ENCODE data around the gene TBC1D5. TPM values are rescaled to one million over a fixed set of nuclear protein-coding genes. Genes with fewer than 3 reads are reported as not detected.

Gene TBC1D5
- total RNA-seq, 1 donor from 2014 or later = 69.4 TPM

GRCh38 chr3:17771177-17772017 lies 29.0 kb upstream of the TBC1D5 start:
- H3K27ac ChIP-seq (ENCODE audit: low read depth, low read length) = no peak overlapping the region
- no peak overlapping the region for H3K9ac ChIP-seq (ENCODE audit: low read depth in 1 of 3, low read length in 3 of 3)
- H3K36me3 ChIP-seq (ENCODE audit: control insufficient read depth in 3 of 3, insufficient read depth in 3 of 3, low read length in 3 of 3) = no peaks in the 10 kb centered on the region
- no peak overlapping the region for H3K4me3 ChIP-seq (ENCODE audit: low read length in 3 of 3)
- H3K4me1 ChIP-seq (ENCODE audit: control insufficient read depth in 3 of 3, insufficient read depth in 3 of 3, low read length in 3 of 3) = no peaks in the 10 kb centered on the region
- H3K9me3 ChIP-seq (ENCODE audit: control insufficient read depth in 3 of 3, low read length in 3 of 3) = no peaks in the 10 kb centered on the region
- H3K27me3 ChIP-seq (ENCODE audit: control insufficient read depth in 3 of 3, insufficient read depth in 3 of 3, low read length in 3 of 3) = no peaks in the 10 kb centered on the region

- H3K4me3 ChIP-seq (ENCODE audit: low read length in 3 of 3) = no peak overlapping the region
- no peak overlapping the region for H3K27ac ChIP-seq (ENCODE audit: low read depth, low read length)
- H3K9me3 ChIP-seq (ENCODE audit: control insufficient read depth in 3 of 3, low read length in 3 of 3) = no peaks in the 10 kb centered on the region
- H3K36me3 ChIP-seq (ENCODE audit: control insufficient read depth in 3 of 3, insufficient read depth in 3 of 3, low read length in 3 of 3) = no peaks in the 10 kb centered on the region
- no peaks in the 10 kb centered on the region for H3K4me1 ChIP-seq (ENCODE audit: control insufficient read depth in 3 of 3, insufficient read depth in 3 of 3, low read length in 3 of 3)
- no peak overlapping the region for H3K9ac ChIP-seq (ENCODE audit: low read depth in 1 of 3, low read length in 3 of 3)
- H3K27me3 ChIP-seq (ENCODE audit: control insufficient read depth in 3 of 3, insufficient read depth in 3 of 3, low read length in 3 of 3) = no peaks in the 10 kb centered on the region
Measured at GRCh38 chr3:17770682-17771081, 28.3 kb upstream of the TBC1D5 start.

GRCh38 chr3:17765819-17766472 lies 23.5 kb upstream of the TBC1D5 start:
- H3K27me3 ChIP-seq (ENCODE audit: control insufficient read depth in 3 of 3, insufficient read depth in 3 of 3, low read length in 3 of 3) = peaks cover 0 to 2% (median 0%) of the 10 kb centered on the region in 3 donors
- H3K9me3 ChIP-seq (ENCODE audit: control insufficient read depth in 3 of 3, low read length in 3 of 3) = no peaks in the 10 kb centered on the region
- no peak overlapping the region for H3K9ac ChIP-seq (ENCODE audit: low read depth in 1 of 3, low read length in 3 of 3)
- no peaks in the 10 kb centered on the region for H3K4me1 ChIP-seq (ENCODE audit: control insufficient read depth in 3 of 3, insufficient read depth in 3 of 3, low read length in 3 of 3)
- no peaks in the 10 kb centered on the region for H3K36me3 ChIP-seq (ENCODE audit: control insufficient read depth in 3 of 3, insufficient read depth in 3 of 3, low read length in 3 of 3)
- no peak overlapping the region for H3K27ac ChIP-seq (ENCODE audit: low read depth, low read length)
- H3K4me3 ChIP-seq (ENCODE audit: low read length in 3 of 3) = no peak overlapping the region

GRCh38 chr3:17761563-17761962 lies 19.1 kb upstream of the TBC1D5 start:
- no peaks in the 10 kb centered on the region for H3K9me3 ChIP-seq (ENCODE audit: control insufficient read depth in 3 of 3, low read length in 3 of 3)
- H3K27me3 ChIP-seq (ENCODE audit: control insufficient read depth in 3 of 3, insufficient read depth in 3 of 3, low read length in 3 of 3) = peaks cover 0 to 2% (median 0%) of the 10 kb centered on the region in 3 donors
- no peaks in the 10 kb centered on the region for H3K36me3 ChIP-seq (ENCODE audit: control insufficient read depth in 3 of 3, insufficient read depth in 3 of 3, low read length in 3 of 3)
- no peak overlapping the region for H3K27ac ChIP-seq (ENCODE audit: low read depth, low read length)
- H3K9ac ChIP-seq (ENCODE audit: low read depth in 1 of 3, low read length in 3 of 3) = no peak overlapping the region
- H3K4me3 ChIP-seq (ENCODE audit: low read length in 3 of 3) = no peak overlapping the region
- H3K4me1 ChIP-seq (ENCODE audit: control insufficient read depth in 3 of 3, insufficient read depth in 3 of 3, low read length in 3 of 3) = no peaks in the 10 kb centered on the region

- H3K27me3 ChIP-seq (ENCODE audit: control insufficient read depth in 3 of 3, insufficient read depth in 3 of 3, low read length in 3 of 3) = peaks cover 0 to 2% (median 0%) of the 10 kb centered on the region in 3 donors
- no peak overlapping the region for H3K4me3 ChIP-seq (ENCODE audit: low read length in 3 of 3)
- no peaks in the 10 kb centered on the region for H3K36me3 ChIP-seq (ENCODE audit: control insufficient read depth in 3 of 3, insufficient read depth in 3 of 3, low read length in 3 of 3)
- H3K9me3 ChIP-seq (ENCODE audit: control insufficient read depth in 3 of 3, low read length in 3 of 3) = no peaks in the 10 kb centered on the region
- H3K4me1 ChIP-seq (ENCODE audit: control insufficient read depth in 3 of 3, insufficient read depth in 3 of 3, low read length in 3 of 3) = no peaks in the 10 kb centered on the region
- no peak overlapping the region for H3K27ac ChIP-seq (ENCODE audit: low read depth, low read length)
- H3K9ac ChIP-seq (ENCODE audit: low read depth in 1 of 3, low read length in 3 of 3) = no peak overlapping the region
Measured at GRCh38 chr3:17759901-17760300, 17.5 kb upstream of the TBC1D5 start.

GRCh38 chr3:17755836-17756235 lies 13.4 kb upstream of the TBC1D5 start:
- Histone ChIP-seq H3K4me3 (ENCODE audit: low read length in 3 of 3) (no peak overlapping the region), H3K27me3 (ENCODE audit: control insufficient read depth in 3 of 3, insufficient read depth in 3 of 3, low read length in 3 of 3) (no peaks in the 10 kb centered on the region), H3K9me3 (ENCODE audit: control insufficient read depth in 3 of 3, low read length in 3 of 3) (no peaks in the 10 kb centered on the region), H3K36me3 (ENCODE audit: control insufficient read depth in 3 of 3, insufficient read depth in 3 of 3, low read length in 3 of 3) (no peaks in the 10 kb centered on the region), H3K4me1 (ENCODE audit: control insufficient read depth in 3 of 3, insufficient read depth in 3 of 3, low read length in 3 of 3) (no peaks in the 10 kb centered on the region), H3K27ac (ENCODE audit: low read depth, low read length) (no peak overlapping the region), H3K9ac (ENCODE audit: low read depth in 1 of 3, low read length in 3 of 3) (no peak overlapping the region)

- Histone ChIP-seq H3K9ac (ENCODE audit: low read depth in 1 of 3, low read length in 3 of 3) (no peak overlapping the region), H3K4me3 (ENCODE audit: low read length in 3 of 3) (no peak overlapping the region), H3K27me3 (ENCODE audit: control insufficient read depth in 3 of 3, insufficient read depth in 3 of 3, low read length in 3 of 3) (no peaks in the 10 kb centered on the region), H3K4me1 (ENCODE audit: control insufficient read depth in 3 of 3, insufficient read depth in 3 of 3, low read length in 3 of 3) (no peaks in the 10 kb centered on the region), H3K9me3 (ENCODE audit: control insufficient read depth in 3 of 3, low read length in 3 of 3) (no peaks in the 10 kb centered on the region), H3K27ac (ENCODE audit: low read depth, low read length) (no peak overlapping the region), H3K36me3 (ENCODE audit: control insufficient read depth in 3 of 3, insufficient read depth in 3 of 3, low read length in 3 of 3) (no peaks in the 10 kb centered on the region)
Measured at GRCh38 chr3:17753632-17753992, 11.2 kb upstream of the TBC1D5 start.

GRCh38 chr3:17752876-17753631 lies 10.6 kb upstream of the TBC1D5 start:
- H3K27ac ChIP-seq (ENCODE audit: low read depth, low read length) = no peak overlapping the region
- H3K36me3 ChIP-seq (ENCODE audit: control insufficient read depth in 3 of 3, insufficient read depth in 3 of 3, low read length in 3 of 3) = no peaks in the 10 kb centered on the region
- no peak overlapping the region for H3K9ac ChIP-seq (ENCODE audit: low read depth in 1 of 3, low read length in 3 of 3)
- H3K27me3 ChIP-seq (ENCODE audit: control insufficient read depth in 3 of 3, insufficient read depth in 3 of 3, low read length in 3 of 3) = no peaks in the 10 kb centered on the region
- no peaks in the 10 kb centered on the region for H3K4me1 ChIP-seq (ENCODE audit: control insufficient read depth in 3 of 3, insufficient read depth in 3 of 3, low read length in 3 of 3)
- no peak overlapping the region for H3K4me3 ChIP-seq (ENCODE audit: low read length in 3 of 3)
- H3K9me3 ChIP-seq (ENCODE audit: control insufficient read depth in 3 of 3, low read length in 3 of 3) = no peaks in the 10 kb centered on the region

- Histone ChIP-seq H3K27me3 (ENCODE audit: control insufficient read depth in 3 of 3, insufficient read depth in 3 of 3, low read length in 3 of 3) (no peaks in the 10 kb centered on the region), H3K9me3 (ENCODE audit: control insufficient read depth in 3 of 3, low read length in 3 of 3) (no peaks in the 10 kb centered on the region), H3K4me1 (ENCODE audit: control insufficient read depth in 3 of 3, insufficient read depth in 3 of 3, low read length in 3 of 3) (peaks cover 0 to 1% (median 0%) of the 10 kb centered on the region in 3 donors), H3K9ac (ENCODE audit: low read depth in 1 of 3, low read length in 3 of 3) (no peak overlapping the region), H3K27ac (ENCODE audit: low read depth, low read length) (no peak overlapping the region), H3K4me3 (ENCODE audit: low read length in 3 of 3) (no peak overlapping the region), H3K36me3 (ENCODE audit: control insufficient read depth in 3 of 3, insufficient read depth in 3 of 3, low read length in 3 of 3) (no peaks in the 10 kb centered on the region)
Measured at GRCh38 chr3:17752436-17752835, 10.0 kb upstream of the TBC1D5 start.
